NCI-H345 (cell line): Measurements from ENCODE around the gene PLCG2.
"Not testable (repeated sequence)": the region's sequence is repeated elsewhere in the genome, so short reads cannot be mapped to it uniquely, and the experiment has no call there.

Experiments
- DNase-seq: peaks from one replicate; lab custom pipeline; 2025; lab: John Stamatoyannopoulos, UW

PLCG2 gene

DNA sequence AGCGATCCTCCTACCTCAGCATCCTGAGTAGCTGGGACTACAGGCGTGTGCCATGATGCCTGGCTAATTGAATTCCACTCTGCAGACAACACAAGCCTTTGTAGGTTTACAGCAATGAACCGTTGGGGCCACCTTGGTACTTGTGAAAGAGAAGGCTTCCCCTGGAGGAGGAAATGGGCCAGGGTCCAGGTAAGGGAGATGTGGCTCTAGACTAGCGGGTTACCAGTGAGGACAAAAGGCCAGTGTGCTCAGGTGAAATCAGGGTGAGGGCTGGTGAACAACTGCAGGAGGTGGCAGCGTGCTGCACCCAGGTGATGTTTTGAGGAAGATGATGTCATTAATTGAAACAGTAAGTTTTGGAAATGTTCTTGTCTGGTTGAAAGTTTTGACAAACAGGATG is 225.5 kb downstream of the PLCG2 start:
- DNase-seq, result no peak

DNA sequence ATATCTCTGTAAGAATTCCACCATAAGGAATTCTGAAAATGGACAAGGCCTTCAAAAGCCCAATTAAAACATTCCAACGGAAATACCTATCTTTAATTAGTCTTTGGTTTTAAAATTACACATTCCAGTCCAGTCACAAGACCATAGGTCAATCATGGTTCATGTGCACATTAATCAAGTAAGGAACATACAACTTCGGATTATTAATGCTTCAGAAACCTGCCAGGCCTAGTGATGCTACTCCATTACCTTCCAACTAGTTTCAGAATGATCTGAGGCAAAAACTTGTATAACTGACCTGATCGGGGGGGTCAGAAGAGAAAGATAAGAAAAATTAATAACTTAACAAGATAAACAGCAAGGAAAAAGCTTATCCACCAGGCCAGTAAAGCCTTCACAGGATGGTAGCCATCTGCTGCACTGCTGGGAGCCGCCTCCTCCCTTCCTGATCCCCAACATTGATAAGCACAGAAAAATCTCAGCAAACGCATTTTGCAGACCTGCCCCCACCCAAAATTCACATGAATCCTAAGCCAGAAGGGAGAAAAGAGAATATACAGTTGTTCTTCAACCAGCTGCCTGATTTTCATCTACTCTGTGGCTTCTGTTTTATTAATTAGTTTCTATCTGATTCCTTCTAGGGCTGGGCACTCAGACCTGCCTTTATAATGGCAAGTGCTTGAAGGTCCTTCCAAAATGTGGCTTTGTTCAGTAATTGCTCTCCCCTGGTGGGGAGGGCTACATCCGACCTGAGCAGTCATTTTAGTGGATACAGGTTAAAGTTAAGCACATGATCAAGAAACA is 226.1 kb downstream of the PLCG2 start:
- no peak for DNase-seq

DNA sequence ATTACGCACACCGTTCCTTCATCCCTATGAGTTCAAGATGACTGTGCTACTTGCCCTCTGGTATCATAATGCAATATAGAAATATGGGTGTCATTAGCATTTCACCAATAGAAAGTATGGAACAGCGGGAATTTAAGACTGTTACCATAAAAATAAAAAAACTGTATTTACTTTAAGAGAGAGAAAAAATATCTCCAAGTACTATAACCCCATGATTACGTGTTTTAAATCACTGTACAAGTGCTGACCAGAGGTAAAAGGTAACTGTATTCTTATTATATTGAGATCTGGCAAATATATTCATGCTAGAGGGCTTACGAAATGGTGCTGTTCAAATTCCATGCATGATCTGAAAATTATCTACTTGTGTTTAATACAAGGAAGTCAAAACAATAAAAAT is 226.9 kb downstream of the PLCG2 start:
- no peak for DNase-seq

DNA sequence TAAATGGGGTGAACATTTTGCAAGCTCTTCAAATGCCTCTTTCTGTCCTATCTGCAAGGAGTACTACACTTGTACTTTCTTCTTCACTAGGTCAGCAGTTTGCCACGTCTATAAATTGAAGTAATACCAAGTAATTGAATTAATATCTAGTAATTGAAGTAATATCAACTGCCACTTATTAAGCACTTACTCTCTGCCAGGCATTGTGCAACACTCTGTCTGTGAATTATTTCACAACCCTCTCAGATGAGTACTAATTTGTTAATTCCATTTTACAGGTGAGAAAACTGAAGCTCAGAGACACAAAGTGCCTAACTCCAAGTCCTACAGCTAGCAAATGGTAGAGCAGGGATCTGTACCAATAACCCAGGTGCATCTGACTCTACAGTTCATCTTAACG is 228.1 kb downstream of the PLCG2 start:
- no peak for DNase-seq

DNA sequence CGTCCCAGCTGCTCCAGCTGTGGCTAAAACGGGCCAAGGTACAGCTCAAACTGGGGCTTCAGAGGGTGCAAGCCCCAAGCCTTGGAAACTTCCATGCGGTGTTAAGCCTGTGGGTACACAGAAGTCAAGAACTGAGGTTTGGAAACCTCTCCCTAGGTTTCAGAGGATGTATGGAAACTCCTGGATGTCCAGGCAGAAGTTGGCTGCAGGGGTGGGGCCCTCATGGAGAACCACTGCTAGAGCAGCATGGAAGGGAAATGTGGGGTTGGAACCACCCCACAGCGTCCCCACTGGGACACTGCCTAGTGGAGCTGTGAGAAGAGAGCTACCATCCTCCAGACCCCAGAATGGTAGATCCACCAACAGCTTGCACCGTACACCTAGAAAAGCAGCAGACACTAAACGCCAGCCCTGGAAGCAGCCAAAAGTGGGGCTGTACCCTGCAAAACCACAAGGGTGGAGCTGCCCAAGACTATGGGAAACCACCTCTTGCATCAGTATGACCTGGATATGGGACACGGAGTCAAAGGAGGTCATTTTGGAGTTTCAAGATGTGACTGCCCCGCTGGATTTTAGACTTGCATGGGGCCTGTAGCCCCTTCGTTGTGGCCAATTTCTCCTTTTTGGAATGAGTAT is 230.0 kb downstream of the PLCG2 start:
- no peak for DNase-seq

DNA sequence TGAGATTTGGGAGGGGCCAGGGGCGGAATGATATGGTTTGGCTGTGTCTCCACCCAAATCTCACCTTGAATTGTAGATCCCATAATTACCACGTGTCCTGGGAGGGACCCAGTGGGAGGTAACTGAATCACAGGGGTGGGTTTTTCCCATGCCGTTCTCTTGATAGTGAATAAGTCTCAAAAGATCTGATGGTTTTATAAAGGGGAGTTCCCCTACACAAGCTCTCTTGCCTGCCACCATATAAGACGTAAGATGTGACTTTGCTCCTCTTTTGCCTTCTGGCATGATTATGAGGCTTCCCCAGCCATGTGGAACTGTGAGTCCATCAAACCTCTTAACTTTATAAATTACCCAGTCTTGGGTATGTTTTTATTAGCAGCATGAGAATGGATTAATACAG is 230.7 kb downstream of the PLCG2 start:
- DNase-seq, result not testable (repeated sequence)

DNA sequence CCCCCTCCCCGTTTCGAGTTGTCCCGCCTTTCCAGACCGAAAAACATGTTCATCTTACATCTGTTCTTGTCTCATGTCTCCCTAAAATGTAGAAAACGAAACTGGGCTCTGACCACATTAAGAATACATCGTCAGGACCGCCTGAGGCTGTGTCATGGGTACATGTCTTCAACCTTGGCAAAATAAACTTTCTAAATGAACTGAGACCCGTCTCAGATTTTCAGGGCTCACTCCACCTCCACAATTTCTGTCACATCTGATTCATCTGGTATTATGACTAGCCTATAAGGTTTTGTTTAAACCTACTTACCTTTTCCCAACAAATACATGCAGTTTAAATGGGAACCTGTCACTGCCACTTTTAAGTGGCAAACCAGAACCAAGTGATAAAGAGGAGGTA is 231.6 kb downstream of the PLCG2 start:
- no peak for DNase-seq

DNA sequence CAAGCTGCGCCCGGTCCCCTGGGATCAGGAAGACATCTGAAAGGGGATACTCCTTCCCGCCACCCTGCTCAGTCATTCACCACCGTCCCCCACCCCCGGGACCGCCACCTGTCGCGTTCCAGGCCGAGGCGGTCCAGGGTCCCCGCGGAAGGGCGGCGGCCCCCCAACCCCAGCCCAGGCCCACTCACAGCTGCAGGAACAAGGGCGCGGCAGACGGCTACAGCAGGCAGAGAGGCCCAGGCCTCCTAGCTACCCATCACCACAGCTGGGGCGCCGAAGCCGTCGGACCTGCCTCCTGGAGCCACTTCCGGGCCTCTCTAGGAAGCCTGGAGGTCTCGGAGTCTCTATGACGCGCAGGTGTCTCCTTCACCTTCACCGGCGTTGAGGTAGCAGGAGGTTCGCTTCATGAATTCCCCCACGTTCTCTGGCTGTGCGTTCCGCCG is 232.1 kb downstream of the PLCG2 start, which contains the start of gene SDR42E1:
Gene SDR42E1 (minus strand): TSS at position 272 of the 443 bp plus-strand sequence. CDS start 10,612 bp downstream, outside the sequence.
- no peak for DNase-seq
